Dendritic cell treated with granulocyte-macrophage colony-stimulating factor and Interleukin-4, amounts not matched to agents 40 ng/mL and 50 ng/mL, for 4 days (primary cell): ENCODE measurements around the gene SEH1L.
A peak's percentile ranks its signal among the peaks of the same experiment; 100 is the strongest.
"Not testable (repeated sequence)": the region's sequence is repeated elsewhere in the genome, so short reads cannot be mapped to it uniquely, and the experiment has no call there.

Experiments used
- H3K27ac Mint-ChIP-seq: one replicate; pipeline ENCODE4 v1.8.0; 2022; ENCODE audit warnings: mild to moderate bottlenecking, mixed read lengths
- H3K27me3 Mint-ChIP-seq: one replicate; pipeline ENCODE4 v1.8.0; 2022; ENCODE audit warnings: mild to moderate bottlenecking, mixed read lengths
- H3K36me3 Mint-ChIP-seq: one replicate; pipeline ENCODE4 v1.8.0; 2022; ENCODE audit warnings: low read depth, mixed read lengths
- H3K4me1 Mint-ChIP-seq: one replicate; pipeline ENCODE4 v1.8.0; 2022; ENCODE audit warnings: low read depth, mixed read lengths
- H3K4me3 Mint-ChIP-seq: one replicate; pipeline ENCODE4 v1.8.0; 2022; ENCODE audit warnings: mild to moderate bottlenecking, moderate library complexity, mixed read lengths
- H3K9me3 Mint-ChIP-seq: one replicate; pipeline ENCODE4 v1.8.0; 2022; ENCODE audit warnings: mixed read lengths
- intact Hi-C: fragments of 100-400 bp; cut with micrococcal nuclease; formaldehyde crosslinking; loops from one replicate; pipeline ENCODE4 v1.15.0; 2022

SEH1L gene

DNA sequence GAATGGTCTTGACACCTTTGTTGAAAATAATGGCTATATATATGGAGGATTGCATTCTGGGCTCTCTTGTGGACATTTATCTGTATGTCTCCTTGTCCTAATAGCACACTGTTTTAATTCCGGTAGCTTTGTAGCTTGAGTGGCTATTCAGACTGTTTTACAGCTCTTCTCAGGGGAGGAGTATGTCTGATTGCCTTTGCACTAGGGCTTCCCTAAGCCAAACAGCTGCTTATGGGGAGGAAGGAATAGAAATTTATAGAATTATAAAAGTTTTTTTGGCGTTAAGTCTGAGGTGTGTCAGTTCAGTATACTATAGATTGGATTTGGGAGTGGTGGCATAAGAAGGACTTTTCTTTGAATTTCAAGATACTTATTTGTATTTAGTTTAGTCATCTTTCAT, 12.6 kb downstream of the SEH1L start:
- no peaks in the 10 kb centered on the region for H3K27me3 Mint-ChIP-seq

DNA sequence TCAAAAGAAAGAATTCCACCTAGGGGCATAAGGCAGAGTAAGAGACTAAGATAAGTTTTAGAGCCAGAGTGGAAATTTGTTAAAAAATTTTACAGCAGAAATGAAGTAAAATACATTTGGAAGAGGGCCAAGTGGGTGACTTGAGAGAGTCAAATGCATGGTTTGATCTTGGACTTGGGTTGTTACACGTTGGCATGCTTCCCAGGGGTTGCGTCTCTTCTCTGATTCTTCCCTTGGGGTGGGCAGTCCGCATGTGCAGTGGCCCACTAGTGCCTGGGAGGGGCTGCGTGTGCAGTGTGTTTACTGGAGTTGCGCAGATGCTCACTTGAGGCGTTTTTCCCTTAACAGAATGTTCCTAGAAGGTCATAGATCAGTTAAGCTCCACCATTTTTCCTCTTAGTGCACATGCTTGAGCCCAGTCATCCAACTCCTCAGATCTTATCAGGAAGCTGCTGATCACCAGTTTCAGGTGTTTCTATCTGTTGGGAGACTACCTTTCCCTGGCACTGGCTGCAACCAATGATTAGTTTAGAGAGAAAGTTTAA, 13.1 kb downstream of the SEH1L start:
- Mint-ChIP-seq H3K9me3 (no peaks in the 10 kb centered on the region), H3K4me3 (no peak overlapping the region), H3K27me3 (no peaks in the 10 kb centered on the region), H3K36me3 (peaks cover 68% of the 10 kb centered on the region), H3K4me1 (no peaks in the 10 kb centered on the region), H3K27ac (no peak overlapping the region)
- intact Hi-C loops: no loop called here

More for the DNA sequence above, 12.6 kb downstream of the SEH1L start:
- Mint-ChIP-seq H3K4me1 (no peaks in the 10 kb centered on the region), H3K4me3 (no peak overlapping the region), H3K36me3 (peaks cover 68% of the 10 kb centered on the region), H3K27ac (no peak overlapping the region), H3K9me3 (no peaks in the 10 kb centered on the region)
- intact Hi-C loops: no loop called here

DNA sequence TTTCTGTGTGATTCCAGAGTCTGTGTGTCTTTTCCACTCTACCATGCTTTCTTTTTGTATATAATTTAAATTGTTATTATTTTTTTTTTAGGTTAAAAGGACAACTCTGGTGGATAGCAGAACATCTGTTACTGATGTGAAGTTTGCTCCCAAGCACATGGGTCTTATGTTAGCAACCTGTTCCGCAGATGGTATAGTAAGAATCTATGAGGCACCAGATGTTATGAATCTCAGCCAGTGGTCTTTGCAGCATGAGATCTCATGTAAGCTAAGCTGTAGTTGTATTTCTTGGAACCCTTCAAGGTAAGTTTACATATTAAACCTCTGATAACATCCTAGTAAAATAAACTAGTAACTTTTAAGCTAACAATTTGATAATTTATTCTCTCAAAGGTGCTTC, 15.3 kb downstream of the SEH1L start:
- no peaks in the 10 kb centered on the region for H3K9me3 Mint-ChIP-seq
- H3K4me3 Mint-ChIP-seq: no peak overlapping the region
- intact Hi-C loops: no loop called here
- no peaks in the 10 kb centered on the region for H3K27me3 Mint-ChIP-seq
- peaks cover 68% of the 10 kb centered on the region for H3K36me3 Mint-ChIP-seq
- no peak overlapping the region for H3K27ac Mint-ChIP-seq
- no peaks in the 10 kb centered on the region for H3K4me1 Mint-ChIP-seq

DNA sequence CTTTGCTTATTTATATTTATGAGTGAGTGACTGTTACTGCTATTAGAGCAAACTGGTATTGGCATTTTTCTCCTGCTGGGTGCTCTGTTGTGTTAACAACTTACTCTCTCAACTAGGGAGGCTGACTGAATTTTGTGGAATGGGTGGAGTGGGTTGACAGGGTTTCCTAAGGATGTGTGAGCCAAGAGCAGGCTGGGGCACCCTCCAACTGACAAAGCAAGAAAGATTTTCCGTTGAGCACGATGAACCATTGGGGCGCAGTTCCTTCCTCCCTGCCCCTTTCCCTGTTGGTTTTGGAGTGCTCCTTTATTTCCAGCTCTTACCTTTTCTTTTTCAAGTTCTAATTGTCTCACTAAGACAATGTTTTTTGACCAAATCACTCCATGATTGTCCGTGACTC, 20.3 kb downstream of the SEH1L start:
- intact Hi-C loops: no loop called here
- Mint-ChIP-seq H3K4me3 (no peak overlapping the region), H3K27ac (no peak overlapping the region), H3K4me1 (no peaks in the 10 kb centered on the region), H3K36me3 (peaks cover 85% of the 10 kb centered on the region), H3K9me3 (no peaks in the 10 kb centered on the region), H3K27me3 (no peaks in the 10 kb centered on the region)

DNA sequence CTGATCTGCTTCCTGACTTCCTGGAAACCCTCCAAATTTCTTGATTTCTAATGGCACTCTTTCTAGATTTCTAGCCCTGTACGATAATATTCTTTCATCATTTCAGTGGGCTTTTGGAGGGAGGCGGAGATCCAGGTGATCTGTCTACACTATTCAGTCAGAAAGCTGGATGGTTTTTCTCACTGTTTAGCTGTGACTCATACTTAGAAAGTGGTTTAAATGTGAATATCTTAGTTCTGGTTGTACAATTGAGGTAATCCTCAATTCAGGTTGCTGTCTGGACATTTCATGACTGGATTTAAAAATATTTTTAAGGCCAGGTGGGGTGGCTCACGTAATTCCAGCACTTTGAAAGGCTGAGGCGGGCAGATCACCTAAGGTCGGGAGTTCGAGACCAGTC, 20.8 kb downstream of the SEH1L start:
- H3K4me3 Mint-ChIP-seq: no peak overlapping the region
- H3K27ac Mint-ChIP-seq: no peak overlapping the region
- H3K36me3 Mint-ChIP-seq: peaks cover 81% of the 10 kb centered on the region
- H3K27me3 Mint-ChIP-seq: no peaks in the 10 kb centered on the region
- no peaks in the 10 kb centered on the region for H3K4me1 Mint-ChIP-seq
- intact Hi-C loops: no loop called here
- H3K9me3 Mint-ChIP-seq: no peaks in the 10 kb centered on the region

DNA sequence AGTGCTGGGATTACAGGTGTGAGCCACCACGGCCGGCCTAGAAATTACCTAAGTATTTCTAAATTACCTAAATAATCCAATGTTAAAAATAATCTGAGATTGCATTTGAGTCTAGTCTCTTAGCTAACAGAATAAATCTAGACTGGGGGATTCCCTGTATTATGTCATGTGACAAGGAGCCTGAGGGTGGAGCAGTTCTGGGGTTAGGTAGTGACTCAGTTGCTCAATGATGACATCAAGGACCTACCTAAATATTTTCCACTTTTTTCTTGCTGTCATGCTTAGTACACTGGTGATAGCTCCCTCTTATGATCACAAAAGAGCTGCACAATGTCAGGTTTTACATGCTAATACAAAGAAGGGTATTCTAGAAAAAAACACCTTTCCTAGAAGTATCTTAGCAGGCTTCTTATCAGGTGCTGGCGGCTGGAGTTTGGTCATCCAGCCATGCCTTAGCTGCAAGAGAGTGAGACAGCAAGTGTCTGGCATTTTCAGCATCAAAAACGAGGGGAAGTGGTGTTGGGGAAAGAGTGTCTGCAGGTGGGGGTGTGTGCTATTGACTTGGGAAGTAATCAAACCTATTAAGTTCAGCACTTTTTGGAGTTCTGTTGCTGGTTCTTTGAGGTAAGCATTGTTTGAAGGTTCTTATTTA, 25.9 kb downstream of the SEH1L start:
- H3K27me3 Mint-ChIP-seq: no peaks in the 10 kb centered on the region
- H3K9me3 Mint-ChIP-seq: no peaks in the 10 kb centered on the region
- intact Hi-C loops: no loop called here
- H3K36me3 Mint-ChIP-seq: peaks cover 80% of the 10 kb centered on the region
- H3K4me3 Mint-ChIP-seq: no peak overlapping the region
- peaks cover 6% of the 10 kb centered on the region for H3K4me1 Mint-ChIP-seq
- no peak overlapping the region for H3K27ac Mint-ChIP-seq

DNA sequence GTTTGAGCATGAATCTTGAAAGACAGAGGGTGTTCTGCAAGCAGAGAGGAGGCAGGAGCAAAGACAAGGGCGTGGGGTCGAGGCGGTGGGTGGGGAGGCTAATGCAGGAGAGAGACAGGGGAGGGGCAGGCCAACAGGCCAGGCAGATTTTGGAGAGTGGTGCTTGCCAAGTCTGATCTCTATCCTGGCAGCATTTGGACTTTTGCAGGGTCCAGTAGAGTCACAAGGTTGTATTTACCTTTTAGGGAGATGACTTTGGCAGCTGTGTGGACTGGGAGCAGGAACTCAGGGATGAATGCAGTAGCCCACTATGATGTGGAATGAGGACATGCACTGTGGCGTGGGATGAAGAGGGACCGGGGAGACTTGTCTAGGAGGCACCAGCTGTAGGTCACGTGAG, 27.7 kb downstream of the SEH1L start:
- H3K27ac Mint-ChIP-seq: no peak overlapping the region
- intact Hi-C loops: no loop called here
- no peak overlapping the region for H3K4me3 Mint-ChIP-seq
- H3K4me1 Mint-ChIP-seq: peaks cover 6% of the 10 kb centered on the region
- H3K9me3 Mint-ChIP-seq: no peaks in the 10 kb centered on the region
- H3K36me3 Mint-ChIP-seq: peaks cover 70% of the 10 kb centered on the region
- no peaks in the 10 kb centered on the region for H3K27me3 Mint-ChIP-seq

DNA sequence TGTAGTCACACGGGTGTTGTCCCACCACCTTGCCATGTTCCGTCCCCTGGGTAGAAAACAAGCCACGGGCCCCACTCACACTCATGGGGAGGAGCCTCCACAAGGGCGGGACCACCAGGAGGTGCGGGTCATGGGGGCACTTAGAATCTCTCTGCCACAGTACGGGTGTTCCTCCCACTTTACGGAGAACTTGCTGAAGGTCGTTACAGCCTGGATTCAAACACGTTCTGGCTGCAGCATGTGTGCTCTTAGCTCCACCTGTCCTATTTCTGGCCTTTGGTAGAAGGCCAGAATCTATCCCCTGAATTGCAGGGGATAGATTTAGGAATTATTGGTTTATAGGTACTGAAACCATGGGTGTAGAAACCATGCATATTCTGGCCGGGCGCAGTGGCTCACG, 28.5 kb downstream of the SEH1L start:
- Mint-ChIP-seq H3K4me1 (peaks cover 6% of the 10 kb centered on the region), H3K36me3 (peaks cover 68% of the 10 kb centered on the region), H3K27ac (no peak overlapping the region), H3K4me3 (no peak overlapping the region), H3K27me3 (no peaks in the 10 kb centered on the region), H3K9me3 (no peaks in the 10 kb centered on the region)
- intact Hi-C loops: no loop called here

DNA sequence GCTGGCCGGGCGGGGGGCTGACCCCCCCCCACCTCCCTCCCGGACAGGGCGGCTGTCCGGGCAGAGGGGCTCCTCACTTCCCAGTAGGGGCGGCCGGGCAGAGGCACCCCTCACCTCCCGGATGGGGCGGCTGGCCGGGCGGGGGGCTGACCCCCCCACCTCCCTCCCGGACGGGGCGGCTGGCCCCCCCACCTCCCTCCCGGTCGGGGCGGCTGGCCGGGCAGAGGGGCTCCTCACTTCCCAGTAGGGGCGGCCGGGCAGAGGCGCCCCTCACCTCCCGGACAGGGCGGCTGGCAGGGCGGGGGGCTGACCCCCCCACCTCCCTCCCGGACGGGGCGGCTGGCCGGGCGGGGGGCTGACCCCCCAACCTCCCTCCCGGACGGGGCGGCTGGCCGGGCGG, 32.3 kb downstream of the SEH1L start:
- H3K9me3 Mint-ChIP-seq, H3K4me3 Mint-ChIP-seq, intact Hi-C loops, H3K4me1 Mint-ChIP-seq, H3K27me3 Mint-ChIP-seq, H3K27ac Mint-ChIP-seq: not testable (repeated sequence)
- H3K36me3 Mint-ChIP-seq: peaks cover 67% of the 10 kb centered on the region

DNA sequence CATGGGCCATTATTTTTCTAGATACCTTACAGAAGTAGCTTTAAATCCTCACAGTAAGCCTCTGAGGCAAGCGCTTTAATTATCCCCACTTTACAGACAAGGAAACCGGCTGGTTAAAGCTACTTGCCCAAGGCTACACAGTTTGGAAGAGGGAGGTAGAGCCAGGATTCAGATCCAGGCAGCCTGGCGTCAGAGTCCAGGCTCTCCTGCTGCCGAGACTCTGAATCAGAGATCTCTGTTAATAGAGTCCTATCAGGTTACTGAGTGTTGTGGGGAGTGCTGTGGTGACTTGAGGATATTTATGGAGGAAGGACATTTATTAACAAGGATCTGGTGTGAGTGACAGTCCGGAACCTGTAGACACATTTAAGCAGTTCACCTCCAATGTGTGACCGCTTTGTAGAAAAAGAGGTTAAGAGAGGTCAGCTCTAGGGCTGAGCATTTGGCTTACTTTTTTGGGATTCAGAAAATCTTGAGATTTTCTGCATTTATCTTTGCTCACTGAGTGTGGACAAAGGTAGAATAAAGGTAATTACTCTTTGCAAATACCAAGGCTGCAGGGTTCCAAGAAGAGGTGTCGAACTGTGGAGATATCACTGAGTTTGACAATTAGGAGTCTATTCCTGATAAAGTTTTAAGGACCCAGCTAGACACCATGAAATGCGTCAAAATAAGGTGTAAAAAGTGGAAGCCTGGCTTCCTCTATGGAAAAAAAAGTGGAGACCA, 41.7 kb downstream of the SEH1L start:
- Mint-ChIP-seq H3K27me3 (no peaks in the 10 kb centered on the region), H3K9me3 (no peaks in the 10 kb centered on the region)

DNA sequence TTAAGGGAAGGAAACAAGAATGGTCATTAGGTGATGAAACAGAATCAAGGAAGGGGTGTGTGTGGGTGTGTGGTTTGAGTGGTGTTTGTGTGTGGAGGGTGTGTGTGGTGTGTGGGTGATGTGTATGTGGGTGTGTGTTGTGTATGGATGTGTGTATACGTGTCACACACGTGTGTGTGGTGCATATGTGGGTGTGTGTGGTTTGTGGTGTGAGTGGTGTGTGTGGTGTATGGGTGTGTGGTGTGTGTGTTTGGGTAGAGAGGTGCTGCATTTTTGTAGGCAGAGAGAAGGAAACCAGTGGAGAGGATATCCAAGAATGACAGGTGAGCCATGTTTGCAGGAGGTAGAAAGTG, 42.3 kb downstream of the SEH1L start:
- Mint-ChIP-seq H3K4me3 (peak overlapping the region; percentile 93), H3K4me1 (peaks cover 16% of the 10 kb centered on the region), H3K9me3 (no peaks in the 10 kb centered on the region), H3K27me3 (no peaks in the 10 kb centered on the region), H3K27ac (peak overlapping the region; percentile 87), H3K36me3 (peaks cover 23% of the 10 kb centered on the region)
- intact Hi-C loops: loop anchor here (2.0 to 5.0 kb wide), 2 partner anchors 147 to 287 kb away; partner anchors contain the start of genes CEP76 and PSMG2

More for the DNA sequence above, 41.7 kb downstream of the SEH1L start:
- H3K4me1 Mint-ChIP-seq: peaks cover 16% of the 10 kb centered on the region
- peak overlapping the region; percentile 87 for H3K27ac Mint-ChIP-seq
- H3K4me3 Mint-ChIP-seq: peak overlapping the region; percentile 93
- intact Hi-C loops: loop anchor here (2.0 to 5.0 kb wide), 2 partner anchors 148 to 287 kb away; partner anchors contain the start of genes CEP76 and PSMG2
- peaks cover 27% of the 10 kb centered on the region for H3K36me3 Mint-ChIP-seq

DNA sequence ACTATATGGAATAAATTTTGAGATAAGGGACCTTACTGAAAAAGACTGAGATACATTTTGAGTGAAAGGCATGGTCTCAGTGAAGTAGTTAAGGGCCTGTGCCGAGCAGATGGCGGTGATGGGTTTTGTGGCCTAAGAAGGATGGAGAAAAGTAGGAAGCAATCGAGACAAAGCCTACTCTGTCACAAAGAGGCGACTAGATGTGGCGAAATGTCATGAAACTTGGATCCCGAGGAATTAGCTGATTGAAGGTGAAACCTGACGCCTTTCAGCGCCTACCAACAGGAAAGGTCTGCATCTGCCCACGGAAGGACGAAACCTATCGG, 42.8 kb downstream of the SEH1L start:
- Mint-ChIP-seq H3K9me3 (no peaks in the 10 kb centered on the region), H3K4me3 (peak overlapping the region; percentile 93), H3K4me1 (peaks cover 16% of the 10 kb centered on the region), H3K36me3 (peaks cover 19% of the 10 kb centered on the region), H3K27ac (peak overlapping the region; percentile 87), H3K27me3 (no peaks in the 10 kb centered on the region)
- intact Hi-C loops: loop anchor here (2.0 to 5.0 kb wide), 2 partner anchors 147 to 288 kb away; partner anchors contain the start of genes CEP76 and PSMG2

DNA sequence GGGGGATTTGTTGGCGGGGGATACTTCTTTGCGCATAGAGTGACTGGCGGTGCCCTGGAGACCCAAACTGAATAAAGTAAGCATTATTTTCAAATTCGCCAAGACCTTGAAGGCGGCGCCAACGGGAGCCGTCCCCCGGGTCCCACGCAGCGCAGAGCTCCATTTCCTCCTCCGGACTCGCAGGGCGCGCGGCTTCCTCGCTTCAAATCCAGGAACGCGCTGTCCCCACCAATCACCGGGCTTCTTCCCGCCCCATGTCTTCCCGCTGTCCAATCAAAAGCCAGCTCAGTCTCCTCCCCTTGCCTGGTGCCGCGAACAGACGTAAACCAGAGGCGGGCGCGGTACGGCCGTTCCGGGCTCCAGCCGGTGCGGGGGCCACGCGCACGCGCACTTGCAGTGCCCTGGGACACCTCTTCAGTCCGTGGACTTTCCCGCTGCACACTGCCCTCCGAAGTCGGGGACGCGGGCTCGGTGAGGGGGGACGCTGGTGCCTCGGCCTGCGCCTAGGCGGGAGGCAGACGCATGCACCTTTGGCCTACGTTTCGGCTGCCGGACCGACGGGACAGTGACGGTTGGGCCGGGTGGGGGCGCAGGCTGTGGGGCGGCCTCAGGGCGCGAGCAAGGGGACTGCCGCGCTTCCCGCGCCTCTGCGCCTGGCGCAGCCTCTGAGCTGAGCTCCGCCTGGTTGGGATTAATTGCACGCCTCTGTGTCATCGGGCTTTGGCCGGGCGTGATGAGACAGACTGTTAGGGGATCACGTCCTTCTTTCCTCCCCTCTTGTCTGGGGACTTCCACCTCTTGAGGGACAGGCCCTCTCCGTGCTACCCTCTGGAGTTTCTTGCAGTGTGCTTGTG, 43.4 kb downstream of the SEH1L start, which contains the start of gene CEP192:
Gene CEP192, plus strand, starts transcription at position 396 of the 854 bp plus-strand sequence. CDS start 8,063 bp downstream, outside the sequence.
- H3K27ac Mint-ChIP-seq: peak within 1 kb of the TSS; percentile 87
- no peaks in the 10 kb centered on the region for H3K27me3 Mint-ChIP-seq
- intact Hi-C loops: loop anchor here (1.0 to 5.0 kb wide), 3 partner anchors 44 to 288 kb away; partner anchors contain the start of genes CEP76 and PSMG2
- peaks cover 19% of the 10 kb centered on the region for H3K36me3 Mint-ChIP-seq
- peaks cover 16% of the 10 kb centered on the region for H3K4me1 Mint-ChIP-seq
- no peaks in the 10 kb centered on the region for H3K9me3 Mint-ChIP-seq
- H3K4me3 Mint-ChIP-seq: peak within 1 kb of the TSS; percentile 93
